CD4-positive, alpha-beta T cell treated with Interleukin-4 for 1 hour (primary cell): ENCODE data around the gene ZNF486.
"Not testable (repeated sequence)": the region's sequence is repeated elsewhere in the genome, so short reads cannot be mapped to it uniquely, and the experiment has no call there.

ENCODE experiments used
- DNase-seq, 2 donors: peaks; one replicate each; pipeline ENCODE4 v3.0.0-alpha.2; 2020 to 2022

ZNF486 gene

DNA sequence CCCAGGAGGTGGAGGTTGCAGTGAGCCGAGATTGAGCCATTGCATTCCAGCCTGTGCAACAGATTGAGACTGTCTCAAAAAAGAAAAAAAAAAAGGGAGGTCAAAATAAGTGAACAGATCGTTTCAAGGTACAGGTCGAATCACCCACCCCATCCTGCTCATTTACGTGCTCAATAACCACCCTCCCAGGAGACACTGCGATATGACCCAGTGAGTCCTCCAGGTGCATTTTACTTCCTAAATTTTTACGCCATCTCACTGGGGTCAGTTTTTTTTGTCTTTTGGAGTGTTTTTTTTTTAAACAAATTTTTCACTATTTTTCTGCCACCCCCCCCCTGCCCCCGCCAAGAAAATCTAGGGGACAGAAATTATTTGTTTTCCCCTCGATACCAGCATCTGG, 68.1 kb downstream of the ZNF486 start:
- peak in 1 of 2 donors; percentile 18 for DNase-seq

GRCh38 chr19:20237773-20238623, 71.0 kb downstream of the ZNF486 start:
- DNase-seq: peak; percentile 91 to 94

- DNase-seq: no peak
These were observed 76.6 kb downstream of the ZNF486 start for GRCh38 chr19:20243629-20244028.

GRCh38 chr19:20244356-20244755, 77.3 kb downstream of the ZNF486 start:
- DNase-seq: peak in 1 of 2 donors; percentile 61

DNA sequence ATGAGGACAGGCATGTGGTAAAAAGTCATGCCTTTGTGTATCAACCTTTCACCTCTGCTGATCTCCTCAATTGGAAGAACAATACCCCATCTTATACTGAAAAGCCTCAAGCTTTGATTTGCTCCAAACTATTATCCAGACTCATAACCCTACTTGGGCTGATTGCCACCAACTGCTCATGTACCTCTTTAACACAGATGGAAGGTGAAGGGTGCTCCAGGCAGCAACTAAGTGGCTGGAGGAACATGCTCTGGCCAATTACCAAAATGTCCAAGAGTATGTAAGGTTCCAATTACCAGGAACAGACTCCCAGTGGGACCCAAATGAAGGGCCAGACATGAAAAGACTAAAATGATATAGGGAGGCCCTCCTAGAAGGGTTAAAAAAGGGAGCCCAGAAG, 78.3 kb downstream of the ZNF486 start:
- no peak for DNase-seq

GRCh38 chr19:20247016-20247683, 80.1 kb downstream of the ZNF486 start:
- peak in 1 of 2 donors; percentile 12 for DNase-seq

DNA sequence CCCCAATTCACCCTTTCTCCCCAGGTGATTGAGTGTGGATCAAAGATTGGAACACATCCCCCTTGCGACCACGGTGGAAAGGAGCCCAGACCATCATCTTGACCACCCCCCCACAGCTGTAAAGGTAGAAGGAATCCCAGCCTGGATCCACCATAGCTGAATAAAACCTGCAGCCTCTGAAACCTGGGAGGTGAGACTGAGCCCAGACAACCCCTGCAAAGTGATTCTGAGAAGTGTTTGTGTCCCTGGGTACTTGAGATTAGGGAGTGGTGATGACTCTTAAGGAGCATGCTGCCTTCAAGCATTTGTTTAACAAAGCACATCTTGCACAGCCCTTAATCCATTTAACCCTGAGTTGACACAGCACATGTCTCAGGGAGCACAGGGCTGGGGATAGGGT, 81.2 kb downstream of the ZNF486 start:
- not testable (repeated sequence) for DNase-seq
